ENCODE data around the gene GHR. TPM values are rescaled to one million over a fixed set of nuclear protein-coding genes. Genes with fewer than 3 reads are reported as not detected.

Gene GHR
- total and polyA plus RNA-seq, 3 experiments from 2014 or later: not detected

DNA sequence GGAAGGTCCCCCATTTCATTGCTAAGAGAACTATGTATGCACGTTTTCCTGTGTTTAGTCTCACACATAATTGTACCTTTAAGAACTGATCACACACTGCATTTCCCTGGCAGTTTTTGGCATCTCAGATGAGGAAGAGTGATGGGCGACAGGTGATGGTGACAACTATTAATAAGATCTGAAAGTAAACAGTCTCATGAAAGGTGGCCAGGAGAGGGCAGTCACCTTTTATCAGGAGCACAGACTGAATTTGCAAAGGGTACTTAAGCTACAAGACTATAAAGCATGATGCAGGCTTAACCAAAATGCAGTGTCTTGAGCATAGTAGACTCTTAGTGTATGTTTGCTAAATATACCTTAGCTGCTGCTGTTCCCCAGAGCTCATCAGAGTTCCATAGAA lies 91.5 kb downstream of the GHR start:
- ChIA-PET CTCF (interaction anchor here (0.6 to 1.8 kb wide), 4 partner anchors 10 to 375 kb away, joined by 3 to 11 read pairs (median 3); no protein-coding TSS in a partner anchor), POLR2A (no interaction called here)
- Mint-ChIP-seq H3K27me3 (peaks cover 3 to 5% of the 10 kb centered on the region in 2 donors), H3K4me1 (no peaks in the 10 kb centered on the region), H3K4me3 (no peak overlapping the region), H3K27ac (no peak overlapping the region), H3K36me3 (no peaks in the 10 kb centered on the region), H3K9me3 (no peaks in the 10 kb centered on the region)
- DNase-seq: no peak
- Histone ChIP-seq H3K4me1 (ENCODE audit: insufficient read depth, low read length) (no peaks in the 10 kb centered on the region), H3K27me3 (ENCODE audit: insufficient read depth, low read length, poor library complexity, severe bottlenecking) (no peaks in the 10 kb centered on the region), H3K36me3 (ENCODE audit: insufficient read depth, low read length) (no peaks in the 10 kb centered on the region), H3K9me3 (ENCODE audit: low read length) (no peaks in the 10 kb centered on the region), H3K4me3 (ENCODE audit: low read length) (no peak overlapping the region), H3K27ac (ENCODE audit: low read depth, low read length) (no peak overlapping the region)

DNA sequence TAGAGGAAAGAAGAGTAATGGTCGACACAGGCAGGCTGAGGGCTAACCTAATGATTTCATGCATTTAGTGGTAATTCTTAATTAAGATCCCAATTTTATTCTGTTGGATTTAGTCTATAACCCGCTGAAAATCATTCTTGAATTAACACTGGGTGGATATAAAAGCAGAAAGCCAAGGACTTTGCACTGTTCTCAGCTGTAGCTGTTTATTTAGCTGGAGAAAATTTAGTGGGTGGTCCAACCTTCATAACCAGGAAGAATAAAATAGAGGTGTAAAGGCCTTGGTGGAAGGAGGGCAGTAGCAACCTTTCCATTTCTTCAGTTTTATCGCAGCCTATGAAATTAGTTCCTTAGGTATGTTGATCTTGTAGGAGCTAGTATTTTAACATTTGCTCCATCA lies 92.3 kb downstream of the GHR start:
- Histone ChIP-seq H3K27ac (ENCODE audit: low read depth, low read length) (no peak overlapping the region), H3K36me3 (ENCODE audit: insufficient read depth, low read length) (no peaks in the 10 kb centered on the region), H3K4me1 (ENCODE audit: insufficient read depth, low read length) (no peaks in the 10 kb centered on the region), H3K4me3 (ENCODE audit: low read length) (no peak overlapping the region), H3K9me3 (ENCODE audit: low read length) (no peaks in the 10 kb centered on the region), H3K27me3 (ENCODE audit: insufficient read depth, low read length, poor library complexity, severe bottlenecking) (no peaks in the 10 kb centered on the region)
- Mint-ChIP-seq H3K27ac (no peak overlapping the region), H3K36me3 (no peaks in the 10 kb centered on the region), H3K27me3 (peaks cover 3 to 5% of the 10 kb centered on the region in 2 donors), H3K4me3 (no peak overlapping the region), H3K4me1 (no peaks in the 10 kb centered on the region), H3K9me3 (no peaks in the 10 kb centered on the region)
- CTCF ChIA-PET: interaction anchor here (0.6 to 2.0 kb wide), 3 partner anchors 8 to 374 kb away, joined by 3 to 11 read pairs (median 6); no protein-coding TSS in a partner anchor
- no peak for DNase-seq
- POLR2A ChIA-PET: no interaction called here

DNA sequence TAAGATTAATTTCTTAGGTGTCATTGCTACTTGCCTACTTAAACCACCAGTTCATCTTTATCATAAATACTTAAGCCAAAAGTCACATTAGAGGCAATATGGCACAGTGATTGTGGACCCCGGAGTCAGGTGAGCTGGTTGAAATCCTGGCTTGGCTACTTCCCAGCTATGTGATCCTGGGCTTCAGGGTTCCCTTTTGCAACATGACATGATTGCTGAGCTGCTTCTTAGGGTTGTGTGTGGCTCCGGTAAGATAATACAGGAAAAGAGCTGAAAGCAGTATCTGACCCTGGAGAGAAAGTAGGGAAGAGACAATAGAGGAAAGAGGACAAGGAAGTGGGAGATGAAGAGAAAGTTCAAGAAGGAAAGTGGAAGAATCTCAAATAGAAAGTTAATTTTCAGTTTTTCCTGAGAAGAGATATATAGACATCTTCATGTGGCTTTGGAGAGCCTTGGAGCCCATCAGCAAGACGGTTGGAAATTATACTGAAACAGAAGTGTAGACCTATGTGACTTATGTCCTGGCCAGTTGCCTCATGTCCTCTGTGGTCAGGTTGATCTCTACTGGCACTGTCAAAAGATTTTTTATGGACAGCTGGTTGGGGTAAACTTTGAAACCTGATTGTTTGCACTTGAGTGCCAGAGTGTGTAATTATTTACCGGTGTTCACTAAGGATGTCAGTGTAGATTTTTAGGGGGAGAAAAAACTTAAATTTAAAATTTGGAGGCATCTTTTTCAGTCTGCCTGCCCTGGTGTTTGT lies 93.2 kb downstream of the GHR start:
- CTCF ChIA-PET: interaction anchor here (0.8 to 2.0 kb wide), 2 partner anchors 9 to 373 kb away, joined by 3 to 6 read pairs; no protein-coding TSS in a partner anchor

DNA sequence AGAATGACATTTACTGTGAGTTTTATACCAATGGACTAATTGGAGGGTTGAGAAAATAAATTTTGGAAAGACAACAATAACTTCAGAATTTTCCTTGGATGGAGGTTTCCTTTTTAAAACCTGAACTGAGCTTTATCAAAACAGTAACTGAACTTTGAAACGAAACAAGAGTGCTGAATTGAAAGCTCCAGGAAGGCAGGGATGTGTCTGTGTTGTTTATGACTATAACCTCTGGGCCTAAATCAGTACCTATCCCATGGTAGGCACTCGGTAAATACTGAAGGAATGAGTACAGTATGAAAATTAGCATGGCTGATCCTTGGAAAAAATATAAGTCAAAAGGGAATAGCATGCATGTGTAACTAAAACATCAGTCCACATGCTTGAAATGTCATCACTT lies 93.9 kb downstream of the GHR start:
- Histone ChIP-seq H3K4me1 (ENCODE audit: insufficient read depth, low read length) (no peaks in the 10 kb centered on the region), H3K9me3 (ENCODE audit: low read length) (no peaks in the 10 kb centered on the region), H3K27me3 (ENCODE audit: insufficient read depth, low read length, poor library complexity, severe bottlenecking) (no peaks in the 10 kb centered on the region), H3K27ac (ENCODE audit: low read depth, low read length) (no peak overlapping the region), H3K36me3 (ENCODE audit: insufficient read depth, low read length) (no peaks in the 10 kb centered on the region), H3K4me3 (ENCODE audit: low read length) (no peak overlapping the region)
- POLR2A ChIA-PET: no interaction called here
- CTCF ChIA-PET: interaction anchor here (0.8 to 2.0 kb wide), 2 partner anchors 9 to 373 kb away, joined by 3 to 6 read pairs; no protein-coding TSS in a partner anchor
- Mint-ChIP-seq H3K9me3 (no peaks in the 10 kb centered on the region), H3K4me1 (no peaks in the 10 kb centered on the region), H3K27me3 (peaks cover 0 to 3% of the 10 kb centered on the region in 2 donors), H3K27ac (no peak overlapping the region), H3K36me3 (no peaks in the 10 kb centered on the region), H3K4me3 (no peak overlapping the region)
- DNase-seq: no peak

More for the DNA sequence above, 93.2 kb downstream of the GHR start:
- Histone ChIP-seq H3K36me3 (ENCODE audit: insufficient read depth, low read length) (no peaks in the 10 kb centered on the region), H3K4me1 (ENCODE audit: insufficient read depth, low read length) (no peaks in the 10 kb centered on the region), H3K27ac (ENCODE audit: low read depth, low read length) (no peak overlapping the region), H3K4me3 (ENCODE audit: low read length) (no peak overlapping the region), H3K27me3 (ENCODE audit: insufficient read depth, low read length, poor library complexity, severe bottlenecking) (no peaks in the 10 kb centered on the region), H3K9me3 (ENCODE audit: low read length) (no peaks in the 10 kb centered on the region)
- Mint-ChIP-seq H3K36me3 (no peaks in the 10 kb centered on the region), H3K27me3 (peaks cover 2 to 3% of the 10 kb centered on the region in 2 donors), H3K4me1 (no peaks in the 10 kb centered on the region), H3K9me3 (no peaks in the 10 kb centered on the region), H3K4me3 (no peak overlapping the region), H3K27ac (no peak overlapping the region)
- POLR2A ChIA-PET: no interaction called here
- DNase-seq: no peak

DNA sequence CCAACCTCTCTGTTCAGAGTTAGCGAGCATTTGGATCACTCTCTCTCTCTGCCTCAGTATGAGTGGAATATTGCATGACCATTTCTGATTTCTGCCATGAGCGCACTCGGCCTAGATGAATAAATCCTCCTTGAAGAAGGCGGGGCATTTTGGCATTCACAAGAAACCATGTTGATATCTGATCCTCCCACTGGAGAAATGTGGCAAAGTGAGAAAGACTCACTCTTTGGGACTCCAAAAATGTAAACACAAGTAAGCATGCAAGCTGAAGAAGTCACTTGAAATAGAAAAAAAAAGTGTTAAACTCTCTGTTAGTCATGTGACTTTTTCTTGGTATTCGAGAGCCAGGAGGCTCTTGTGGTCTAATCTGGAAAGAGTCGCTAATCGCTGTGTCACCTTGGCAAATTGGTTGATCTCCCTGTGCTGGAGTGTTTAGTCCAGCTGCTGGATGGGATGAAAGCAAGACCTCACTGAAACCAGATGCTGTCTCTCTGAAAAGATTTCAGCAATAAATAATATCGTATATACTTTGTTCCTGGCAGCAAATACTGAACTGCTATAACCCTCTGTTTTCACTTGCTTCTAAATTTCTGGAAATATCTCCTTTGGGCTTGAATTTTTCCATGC lies 95.5 kb downstream of the GHR start:
- ChIA-PET CTCF (no interaction called here), POLR2A (no interaction called here)
- no peaks in the 10 kb centered on the region for H3K27me3 ChIP-seq (ENCODE audit: insufficient read depth, low read length, poor library complexity, severe bottlenecking)

DNA sequence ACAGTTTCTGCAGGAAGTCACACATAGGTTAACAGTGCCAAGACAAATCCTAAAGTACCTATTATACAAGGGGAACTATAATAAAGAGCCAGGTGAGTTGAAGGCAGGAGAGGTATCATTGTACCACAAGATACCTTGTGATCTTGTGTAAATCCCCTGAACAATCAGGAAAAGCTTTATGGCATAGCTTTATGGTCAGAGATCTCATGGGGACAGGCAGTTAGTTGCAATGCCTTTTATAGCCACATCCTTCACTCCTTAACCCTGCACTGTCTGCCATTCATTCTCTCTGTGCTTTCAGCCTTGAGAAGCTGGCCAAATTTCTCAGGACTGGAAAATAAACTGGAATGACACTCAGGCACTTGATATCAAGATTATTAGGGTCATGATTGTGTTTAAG lies 97.0 kb downstream of the GHR start:
- POLR2A ChIA-PET: no interaction called here
- H3K4me3 ChIP-seq (ENCODE audit: low read length): no peak overlapping the region
- no peaks in the 10 kb centered on the region for H3K36me3 ChIP-seq (ENCODE audit: insufficient read depth, low read length)
- no peak overlapping the region for H3K4me3 Mint-ChIP-seq
- H3K9me3 Mint-ChIP-seq: no peaks in the 10 kb centered on the region
- no peak overlapping the region for H3K27ac ChIP-seq (ENCODE audit: low read depth, low read length)
- H3K4me1 Mint-ChIP-seq: no peaks in the 10 kb centered on the region
- no peak for DNase-seq
- H3K9me3 ChIP-seq (ENCODE audit: low read length): no peaks in the 10 kb centered on the region
- CTCF ChIA-PET: no interaction called here
- peaks cover 3 to 6% of the 10 kb centered on the region in 2 donors for H3K27me3 Mint-ChIP-seq
- no peaks in the 10 kb centered on the region for H3K27me3 ChIP-seq (ENCODE audit: insufficient read depth, low read length, poor library complexity, severe bottlenecking)
- H3K4me1 ChIP-seq (ENCODE audit: insufficient read depth, low read length): no peaks in the 10 kb centered on the region
- no peaks in the 10 kb centered on the region for H3K36me3 Mint-ChIP-seq
- no peak overlapping the region for H3K27ac Mint-ChIP-seq

More for the DNA sequence above, 95.5 kb downstream of the GHR start:
- Histone ChIP-seq H3K4me3 (ENCODE audit: low read length) (no peak overlapping the region), H3K4me1 (ENCODE audit: insufficient read depth, low read length) (no peaks in the 10 kb centered on the region), H3K36me3 (ENCODE audit: insufficient read depth, low read length) (no peaks in the 10 kb centered on the region), H3K9me3 (ENCODE audit: low read length) (no peaks in the 10 kb centered on the region), H3K27ac (ENCODE audit: low read depth, low read length) (no peak overlapping the region)
- Mint-ChIP-seq H3K9me3 (no peaks in the 10 kb centered on the region), H3K4me1 (no peaks in the 10 kb centered on the region), H3K4me3 (no peak overlapping the region), H3K27me3 (peaks cover under 1 to 3% of the 10 kb centered on the region in 2 donors), H3K27ac (no peak overlapping the region), H3K36me3 (no peaks in the 10 kb centered on the region)
- DNase-seq: no peak

DNA sequence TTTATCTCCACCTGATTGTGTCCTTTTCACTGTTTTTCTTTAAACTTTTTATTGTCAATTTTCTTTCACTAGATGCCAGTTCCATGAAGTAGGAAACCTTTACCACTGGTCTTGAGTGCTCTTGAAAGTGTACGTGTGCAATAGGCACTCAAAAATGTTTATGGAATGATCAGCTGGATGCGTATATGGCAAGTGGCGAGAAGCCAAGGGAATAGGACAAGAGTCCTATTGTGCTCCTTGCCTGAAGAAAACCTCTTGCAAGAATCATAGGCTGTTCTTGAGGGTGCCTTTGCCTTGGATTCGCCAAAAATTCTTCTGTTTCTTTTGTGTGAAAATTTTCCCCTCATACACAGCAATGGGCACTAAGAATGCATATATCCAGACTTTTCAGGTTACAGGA lies 97.7 kb downstream of the GHR start:
- Histone ChIP-seq H3K4me3 (ENCODE audit: low read length) (no peak overlapping the region), H3K9me3 (ENCODE audit: low read length) (no peaks in the 10 kb centered on the region), H3K36me3 (ENCODE audit: insufficient read depth, low read length) (no peaks in the 10 kb centered on the region), H3K27me3 (ENCODE audit: insufficient read depth, low read length, poor library complexity, severe bottlenecking) (no peaks in the 10 kb centered on the region), H3K27ac (ENCODE audit: low read depth, low read length) (no peak overlapping the region), H3K4me1 (ENCODE audit: insufficient read depth, low read length) (no peaks in the 10 kb centered on the region)
- Mint-ChIP-seq H3K27ac (no peak overlapping the region), H3K36me3 (no peaks in the 10 kb centered on the region), H3K4me3 (no peak overlapping the region), H3K4me1 (no peaks in the 10 kb centered on the region), H3K9me3 (no peaks in the 10 kb centered on the region), H3K27me3 (peaks cover 3 to 10% of the 10 kb centered on the region in 2 donors)
- no peak for DNase-seq
- POLR2A ChIA-PET: no interaction called here
- CTCF ChIA-PET: no interaction called here

DNA sequence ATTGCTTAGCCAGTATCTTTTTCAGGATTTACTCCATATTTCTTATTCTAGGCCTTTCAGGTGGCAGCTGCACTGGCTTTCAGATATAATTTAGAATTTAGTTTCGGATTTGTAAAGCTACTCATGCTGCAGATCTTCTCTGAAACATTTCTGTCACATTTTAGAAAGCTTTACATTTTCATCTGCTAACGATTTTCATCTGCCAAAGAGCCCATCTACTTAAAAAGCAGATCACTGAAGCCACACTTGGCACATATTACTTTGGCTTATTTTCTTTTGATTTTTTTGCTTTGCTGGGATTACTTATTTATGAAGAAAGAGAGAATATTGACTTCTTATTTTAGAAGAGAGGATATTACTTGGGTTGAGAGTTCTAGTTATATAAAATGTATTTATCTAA lies 98.2 kb downstream of the GHR start:
- ChIA-PET CTCF (no interaction called here), POLR2A (no interaction called here)
- H3K27ac Mint-ChIP-seq: no peak overlapping the region
- no peaks in the 10 kb centered on the region for H3K36me3 Mint-ChIP-seq
- no peak overlapping the region for H3K4me3 Mint-ChIP-seq
- H3K27me3 ChIP-seq (ENCODE audit: insufficient read depth, low read length, poor library complexity, severe bottlenecking): no peaks in the 10 kb centered on the region
- H3K9me3 ChIP-seq (ENCODE audit: low read length): no peaks in the 10 kb centered on the region
- no peak overlapping the region for H3K27ac ChIP-seq (ENCODE audit: low read depth, low read length)
- H3K9me3 Mint-ChIP-seq: no peaks in the 10 kb centered on the region
- H3K4me3 ChIP-seq (ENCODE audit: low read length): no peak overlapping the region
- H3K27me3 Mint-ChIP-seq: peaks cover 3 to 10% of the 10 kb centered on the region in 2 donors
- no peaks in the 10 kb centered on the region for H3K36me3 ChIP-seq (ENCODE audit: insufficient read depth, low read length)
- no peaks in the 10 kb centered on the region for H3K4me1 ChIP-seq (ENCODE audit: insufficient read depth, low read length)
- no peak for DNase-seq
- H3K4me1 Mint-ChIP-seq: no peaks in the 10 kb centered on the region
